K562 (cell line): Measurements from ENCODE around the gene FIGLA. TPM values are rescaled to one million over a fixed set of nuclear protein-coding genes. Genes with fewer than 3 reads are reported as not detected.

Source experiments
- ATF7 ChIP-seq: fragments of 450-650 bp; IDR thresholded peaks from 2 replicates; pipeline ENCODE4 v1.7.1; 2014; ENCODE audit warnings: mild to moderate bottlenecking, moderate library complexity
- HMGN3 ChIP-seq: IDR thresholded peaks from 2 replicates; pipeline ENCODE4 v1.6.1; 2011; ENCODE audit warnings: borderline replicate concordance, low read depth, mild to moderate bottlenecking, mixed read lengths, low read length; ENCODE audit not compliant: insufficient read length; ENCODE audit errors: extremely low read depth
- NBN ChIP-seq: fragments of 450-650 bp; IDR thresholded peaks from 2 replicates; pipeline ENCODE4 v1.6.1; 2016; ENCODE audit warnings: low read depth, mild to moderate bottlenecking
- RFX7 ChIP-seq: fragments of 250-450 bp; sonication (Bioruptor Pico); IDR thresholded peaks from 2 replicates; pipeline ENCODE4 v1.5.1; 2021; ENCODE audit warnings: mild to moderate bottlenecking
- YY1 ChIP-seq, 3 experiments: IDR thresholded peaks; 2 replicates each; pipeline ENCODE4 v1.6.1; 2011; ENCODE audit warnings: low read length in 2 of 3, mild to moderate bottlenecking in 2 of 3, moderate library complexity in 2 of 3, borderline replicate concordance in 1 of 3, control low read depth in 1 of 3, low read depth in 1 of 3; ENCODE audit not compliant: insufficient read depth in 3 of 3, insufficient replicate concordance in 2 of 3, control insufficient read depth in 1 of 3, insufficient read length in 1 of 3; ENCODE audit errors: extremely low read depth in 1 of 3
- polyA plus RNA-seq, 8 experiments: library from polyadenylated mRNA; depleted of rRNA in 4 of 8; stranded (reverse) in 5 of 8; unstranded in 3 of 8; fragments of >200 nt; fragmentation: Nextera tagmentation in 2 of 8; fragmentation: Illumina TruSeq in 1 of 8; extraction: Ambion mirVana in 2 of 8; extraction: Trizol in 1 of 8; gene quantifications; 2 replicates each; pipeline versions ENCODE4 v1.2.1 to v1.2.3, GENCODE V29; 2011 to 2014; ENCODE audit warnings: inconsistent platforms in 1 of 8, missing spikeins in 1 of 8
- total RNA-seq, 7 experiments: library from RNA; depleted of rRNA in 6 of 7; stranded (reverse); fragments of >200 nt in 6 of 7; fragmentation: Illumina TruSeq in 2 of 7; extraction: Trizol in 2 of 7; gene quantifications; 2 replicates each; pipeline versions ENCODE4 v1.2.1 to v1.2.3, GENCODE V29; 2011 to 2021; ENCODE audit warnings: low replicate concordance in 1 of 7
- TF ChIP-seq, protein P1 (sequence below): fragments of 450-650 bp; IDR thresholded peaks from 2 replicates; pipeline ENCODE4 v1.6.1; 2016; ENCODE audit warnings: mild to moderate bottlenecking, moderate library complexity
- TF ChIP-seq, protein P2 (sequence below): fragments of 200-800 bp; sonication (Bioruptor generic); IDR thresholded peaks from 2 replicates; pipeline ENCODE4 v1.6.1; 2017; ENCODE audit warnings: missing genetic modification characterization, missing compliant biosample characterization
- TF ChIP-seq, protein P3 (sequence below): fragments of 250-450 bp; sonication (Bioruptor Pico); IDR thresholded peaks from 2 replicates; pipeline ENCODE4 v1.4.0; 2020; ENCODE audit warnings: borderline replicate concordance
- TF ChIP-seq, protein P4 (sequence below): fragments of 450-650 bp; conservative IDR thresholded peaks from 2 replicates; pipeline ENCODE4 v1.6.1; 2016; ENCODE audit warnings: missing genetic modification characterization, low read depth, mild to moderate bottlenecking, control low read depth, missing compliant biosample characterization

FIGLA gene
- total and polyA plus RNA-seq, 9 of the 15 experiments (the other 6 are each of a cell fraction or from before 2014, with no cell fraction given) = not detected

DNA sequence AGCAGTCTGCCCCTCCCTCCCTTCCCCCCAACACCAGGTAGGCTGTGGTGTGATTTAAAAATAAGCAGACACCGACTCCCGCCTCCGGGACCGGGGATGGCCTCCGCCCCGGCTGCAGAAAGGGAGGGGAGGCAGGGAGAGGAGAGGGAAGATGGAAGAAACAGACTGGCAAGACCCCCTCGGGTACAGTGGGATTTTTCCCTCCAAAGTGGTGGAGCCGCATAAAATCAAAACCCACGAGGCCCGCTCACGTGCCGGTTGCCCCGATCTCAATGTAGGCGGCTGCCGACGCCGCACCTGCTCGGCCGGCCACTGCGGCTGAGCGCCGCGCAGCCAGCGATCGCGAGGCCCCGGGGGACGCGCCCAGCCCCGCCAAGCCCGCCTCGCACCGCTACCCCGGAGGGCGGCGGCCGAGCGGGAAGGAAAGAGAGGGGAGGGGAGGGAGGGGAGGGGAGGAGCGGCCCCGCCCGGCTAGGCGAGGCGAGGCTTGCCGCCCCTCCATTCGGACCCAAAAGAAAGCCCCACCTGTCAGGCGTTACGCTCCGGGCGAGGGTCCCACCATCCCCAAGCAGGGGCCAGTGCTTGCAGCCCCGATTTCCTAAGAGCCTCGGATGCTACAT lies 23.3 kb downstream of the FIGLA start (continued):
- TF ChIP-seq, protein P1, sequence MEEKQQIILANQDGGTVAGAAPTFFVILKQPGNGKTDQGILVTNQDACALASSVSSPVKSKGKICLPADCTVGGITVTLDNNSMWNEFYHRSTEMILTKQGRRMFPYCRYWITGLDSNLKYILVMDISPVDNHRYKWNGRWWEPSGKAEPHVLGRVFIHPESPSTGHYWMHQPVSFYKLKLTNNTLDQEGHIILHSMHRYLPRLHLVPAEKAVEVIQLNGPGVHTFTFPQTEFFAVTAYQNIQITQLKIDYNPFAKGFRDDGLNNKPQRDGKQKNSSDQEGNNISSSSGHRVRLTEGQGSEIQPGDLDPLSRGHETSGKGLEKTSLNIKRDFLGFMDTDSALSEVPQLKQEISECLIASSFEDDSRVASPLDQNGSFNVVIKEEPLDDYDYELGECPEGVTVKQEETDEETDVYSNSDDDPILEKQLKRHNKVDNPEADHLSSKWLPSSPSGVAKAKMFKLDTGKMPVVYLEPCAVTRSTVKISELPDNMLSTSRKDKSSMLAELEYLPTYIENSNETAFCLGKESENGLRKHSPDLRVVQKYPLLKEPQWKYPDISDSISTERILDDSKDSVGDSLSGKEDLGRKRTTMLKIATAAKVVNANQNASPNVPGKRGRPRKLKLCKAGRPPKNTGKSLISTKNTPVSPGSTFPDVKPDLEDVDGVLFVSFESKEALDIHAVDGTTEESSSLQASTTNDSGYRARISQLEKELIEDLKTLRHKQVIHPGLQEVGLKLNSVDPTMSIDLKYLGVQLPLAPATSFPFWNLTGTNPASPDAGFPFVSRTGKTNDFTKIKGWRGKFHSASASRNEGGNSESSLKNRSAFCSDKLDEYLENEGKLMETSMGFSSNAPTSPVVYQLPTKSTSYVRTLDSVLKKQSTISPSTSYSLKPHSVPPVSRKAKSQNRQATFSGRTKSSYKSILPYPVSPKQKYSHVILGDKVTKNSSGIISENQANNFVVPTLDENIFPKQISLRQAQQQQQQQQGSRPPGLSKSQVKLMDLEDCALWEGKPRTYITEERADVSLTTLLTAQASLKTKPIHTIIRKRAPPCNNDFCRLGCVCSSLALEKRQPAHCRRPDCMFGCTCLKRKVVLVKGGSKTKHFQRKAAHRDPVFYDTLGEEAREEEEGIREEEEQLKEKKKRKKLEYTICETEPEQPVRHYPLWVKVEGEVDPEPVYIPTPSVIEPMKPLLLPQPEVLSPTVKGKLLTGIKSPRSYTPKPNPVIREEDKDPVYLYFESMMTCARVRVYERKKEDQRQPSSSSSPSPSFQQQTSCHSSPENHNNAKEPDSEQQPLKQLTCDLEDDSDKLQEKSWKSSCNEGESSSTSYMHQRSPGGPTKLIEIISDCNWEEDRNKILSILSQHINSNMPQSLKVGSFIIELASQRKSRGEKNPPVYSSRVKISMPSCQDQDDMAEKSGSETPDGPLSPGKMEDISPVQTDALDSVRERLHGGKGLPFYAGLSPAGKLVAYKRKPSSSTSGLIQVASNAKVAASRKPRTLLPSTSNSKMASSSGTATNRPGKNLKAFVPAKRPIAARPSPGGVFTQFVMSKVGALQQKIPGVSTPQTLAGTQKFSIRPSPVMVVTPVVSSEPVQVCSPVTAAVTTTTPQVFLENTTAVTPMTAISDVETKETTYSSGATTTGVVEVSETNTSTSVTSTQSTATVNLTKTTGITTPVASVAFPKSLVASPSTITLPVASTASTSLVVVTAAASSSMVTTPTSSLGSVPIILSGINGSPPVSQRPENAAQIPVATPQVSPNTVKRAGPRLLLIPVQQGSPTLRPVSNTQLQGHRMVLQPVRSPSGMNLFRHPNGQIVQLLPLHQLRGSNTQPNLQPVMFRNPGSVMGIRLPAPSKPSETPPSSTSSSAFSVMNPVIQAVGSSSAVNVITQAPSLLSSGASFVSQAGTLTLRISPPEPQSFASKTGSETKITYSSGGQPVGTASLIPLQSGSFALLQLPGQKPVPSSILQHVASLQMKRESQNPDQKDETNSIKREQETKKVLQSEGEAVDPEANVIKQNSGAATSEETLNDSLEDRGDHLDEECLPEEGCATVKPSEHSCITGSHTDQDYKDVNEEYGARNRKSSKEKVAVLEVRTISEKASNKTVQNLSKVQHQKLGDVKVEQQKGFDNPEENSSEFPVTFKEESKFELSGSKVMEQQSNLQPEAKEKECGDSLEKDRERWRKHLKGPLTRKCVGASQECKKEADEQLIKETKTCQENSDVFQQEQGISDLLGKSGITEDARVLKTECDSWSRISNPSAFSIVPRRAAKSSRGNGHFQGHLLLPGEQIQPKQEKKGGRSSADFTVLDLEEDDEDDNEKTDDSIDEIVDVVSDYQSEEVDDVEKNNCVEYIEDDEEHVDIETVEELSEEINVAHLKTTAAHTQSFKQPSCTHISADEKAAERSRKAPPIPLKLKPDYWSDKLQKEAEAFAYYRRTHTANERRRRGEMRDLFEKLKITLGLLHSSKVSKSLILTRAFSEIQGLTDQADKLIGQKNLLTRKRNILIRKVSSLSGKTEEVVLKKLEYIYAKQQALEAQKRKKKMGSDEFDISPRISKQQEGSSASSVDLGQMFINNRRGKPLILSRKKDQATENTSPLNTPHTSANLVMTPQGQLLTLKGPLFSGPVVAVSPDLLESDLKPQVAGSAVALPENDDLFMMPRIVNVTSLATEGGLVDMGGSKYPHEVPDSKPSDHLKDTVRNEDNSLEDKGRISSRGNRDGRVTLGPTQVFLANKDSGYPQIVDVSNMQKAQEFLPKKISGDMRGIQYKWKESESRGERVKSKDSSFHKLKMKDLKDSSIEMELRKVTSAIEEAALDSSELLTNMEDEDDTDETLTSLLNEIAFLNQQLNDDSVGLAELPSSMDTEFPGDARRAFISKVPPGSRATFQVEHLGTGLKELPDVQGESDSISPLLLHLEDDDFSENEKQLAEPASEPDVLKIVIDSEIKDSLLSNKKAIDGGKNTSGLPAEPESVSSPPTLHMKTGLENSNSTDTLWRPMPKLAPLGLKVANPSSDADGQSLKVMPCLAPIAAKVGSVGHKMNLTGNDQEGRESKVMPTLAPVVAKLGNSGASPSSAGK = peak; percentile 68
- TF ChIP-seq, protein P2, sequence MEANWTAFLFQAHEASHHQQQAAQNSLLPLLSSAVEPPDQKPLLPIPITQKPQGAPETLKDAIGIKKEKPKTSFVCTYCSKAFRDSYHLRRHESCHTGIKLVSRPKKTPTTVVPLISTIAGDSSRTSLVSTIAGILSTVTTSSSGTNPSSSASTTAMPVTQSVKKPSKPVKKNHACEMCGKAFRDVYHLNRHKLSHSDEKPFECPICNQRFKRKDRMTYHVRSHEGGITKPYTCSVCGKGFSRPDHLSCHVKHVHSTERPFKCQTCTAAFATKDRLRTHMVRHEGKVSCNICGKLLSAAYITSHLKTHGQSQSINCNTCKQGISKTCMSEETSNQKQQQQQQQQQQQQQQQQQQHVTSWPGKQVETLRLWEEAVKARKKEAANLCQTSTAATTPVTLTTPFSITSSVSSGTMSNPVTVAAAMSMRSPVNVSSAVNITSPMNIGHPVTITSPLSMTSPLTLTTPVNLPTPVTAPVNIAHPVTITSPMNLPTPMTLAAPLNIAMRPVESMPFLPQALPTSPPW (CRISPR knock-in tag) = peak; percentile 9; the same call in 1 of the 2 replicates
- TF ChIP-seq RFX7 (CRISPR knock-in tag) (no peak), ATF7 (no peak), NBN (no peak), YY1 (IDR thresholded peaks at IDR 0.05; ENCODE audit: borderline replicate concordance in 1 of 3, control insufficient read depth in 1 of 3, extremely low read depth in 1 of 3, insufficient read depth in 3 of 3, insufficient read length in 1 of 3, insufficient replicate concordance in 2 of 3, low read depth in 1 of 3, low read length in 2 of 3) (peak in 1 of 3 experiments; percentile 10), HMGN3 (peak; percentile 37)
- TF ChIP-seq, protein P3, sequence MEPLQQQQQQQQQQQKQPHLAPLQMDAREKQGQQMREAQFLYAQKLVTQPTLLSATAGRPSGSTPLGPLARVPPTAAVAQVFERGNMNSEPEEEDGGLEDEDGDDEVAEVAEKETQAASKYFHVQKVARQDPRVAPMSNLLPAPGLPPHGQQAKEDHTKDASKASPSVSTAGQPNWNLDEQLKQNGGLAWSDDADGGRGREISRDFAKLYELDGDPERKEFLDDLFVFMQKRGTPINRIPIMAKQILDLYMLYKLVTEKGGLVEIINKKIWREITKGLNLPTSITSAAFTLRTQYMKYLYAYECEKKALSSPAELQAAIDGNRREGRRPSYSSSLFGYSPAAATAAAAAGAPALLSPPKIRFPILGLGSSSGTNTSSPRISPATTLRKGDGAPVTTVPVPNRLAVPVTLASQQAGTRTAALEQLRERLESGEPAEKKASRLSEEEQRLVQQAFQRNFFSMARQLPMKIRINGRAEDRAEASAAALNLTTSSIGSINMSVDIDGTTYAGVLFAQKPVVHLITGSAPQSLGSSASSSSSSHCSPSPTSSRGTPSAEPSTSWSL = no peak
- TF ChIP-seq, protein P4, sequence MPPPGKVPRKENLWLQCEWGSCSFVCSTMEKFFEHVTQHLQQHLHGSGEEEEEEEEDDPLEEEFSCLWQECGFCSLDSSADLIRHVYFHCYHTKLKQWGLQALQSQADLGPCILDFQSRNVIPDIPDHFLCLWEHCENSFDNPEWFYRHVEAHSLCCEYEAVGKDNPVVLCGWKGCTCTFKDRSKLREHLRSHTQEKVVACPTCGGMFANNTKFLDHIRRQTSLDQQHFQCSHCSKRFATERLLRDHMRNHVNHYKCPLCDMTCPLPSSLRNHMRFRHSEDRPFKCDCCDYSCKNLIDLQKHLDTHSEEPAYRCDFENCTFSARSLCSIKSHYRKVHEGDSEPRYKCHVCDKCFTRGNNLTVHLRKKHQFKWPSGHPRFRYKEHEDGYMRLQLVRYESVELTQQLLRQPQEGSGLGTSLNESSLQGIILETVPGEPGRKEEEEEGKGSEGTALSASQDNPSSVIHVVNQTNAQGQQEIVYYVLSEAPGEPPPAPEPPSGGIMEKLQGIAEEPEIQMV = no peak
